Measurements from ENCODE around the gene PLXNA2. TPM values are rescaled to one million over a fixed set of nuclear protein-coding genes. Genes with fewer than 3 reads are reported as not detected.

PLXNA2 gene
- total RNA-seq, 3 donors from 2014 or later: 0.15 to 0.71 (median 0.35) TPM

GRCh38 chr1:208127792-208128529 lies 116.2 kb downstream of the PLXNA2 start:
- H3K4me1 Mint-ChIP-seq (ENCODE audit: low read depth): peaks cover 5% of the 10 kb centered on the region
- DNase-seq (no peak), ATAC-seq (no peak)
- H3K36me3 Mint-ChIP-seq (ENCODE audit: insufficient read depth): no peaks in the 10 kb centered on the region
- H3K9me3 Mint-ChIP-seq: no peaks in the 10 kb centered on the region
- no peak overlapping the region for H3K4me3 Mint-ChIP-seq
- H3K27me3 Mint-ChIP-seq (ENCODE audit: low read depth): peaks cover 16% of the 10 kb centered on the region

GRCh38 chr1:208127284-208127683 lies 116.9 kb downstream of the PLXNA2 start:
- ATAC-seq: no peak
- DNase-seq: no peak
- no peak overlapping the region for H3K4me3 Mint-ChIP-seq
- no peaks in the 10 kb centered on the region for H3K36me3 Mint-ChIP-seq (ENCODE audit: insufficient read depth)
- no peaks in the 10 kb centered on the region for H3K9me3 Mint-ChIP-seq
- peaks cover 5% of the 10 kb centered on the region for H3K4me1 Mint-ChIP-seq (ENCODE audit: low read depth)
- peaks cover 16% of the 10 kb centered on the region for H3K27me3 Mint-ChIP-seq (ENCODE audit: low read depth)

GRCh38 chr1:208126108-208126507 lies 118.1 kb downstream of the PLXNA2 start:
- H3K4me3 Mint-ChIP-seq: no peak overlapping the region
- DNase-seq: no peak
- no peaks in the 10 kb centered on the region for H3K9me3 Mint-ChIP-seq
- no peak for ATAC-seq
- no peaks in the 10 kb centered on the region for H3K4me1 Mint-ChIP-seq (ENCODE audit: low read depth)
- no peaks in the 10 kb centered on the region for H3K36me3 Mint-ChIP-seq (ENCODE audit: insufficient read depth)
- peaks cover 9% of the 10 kb centered on the region for H3K27me3 Mint-ChIP-seq (ENCODE audit: low read depth)

DNA sequence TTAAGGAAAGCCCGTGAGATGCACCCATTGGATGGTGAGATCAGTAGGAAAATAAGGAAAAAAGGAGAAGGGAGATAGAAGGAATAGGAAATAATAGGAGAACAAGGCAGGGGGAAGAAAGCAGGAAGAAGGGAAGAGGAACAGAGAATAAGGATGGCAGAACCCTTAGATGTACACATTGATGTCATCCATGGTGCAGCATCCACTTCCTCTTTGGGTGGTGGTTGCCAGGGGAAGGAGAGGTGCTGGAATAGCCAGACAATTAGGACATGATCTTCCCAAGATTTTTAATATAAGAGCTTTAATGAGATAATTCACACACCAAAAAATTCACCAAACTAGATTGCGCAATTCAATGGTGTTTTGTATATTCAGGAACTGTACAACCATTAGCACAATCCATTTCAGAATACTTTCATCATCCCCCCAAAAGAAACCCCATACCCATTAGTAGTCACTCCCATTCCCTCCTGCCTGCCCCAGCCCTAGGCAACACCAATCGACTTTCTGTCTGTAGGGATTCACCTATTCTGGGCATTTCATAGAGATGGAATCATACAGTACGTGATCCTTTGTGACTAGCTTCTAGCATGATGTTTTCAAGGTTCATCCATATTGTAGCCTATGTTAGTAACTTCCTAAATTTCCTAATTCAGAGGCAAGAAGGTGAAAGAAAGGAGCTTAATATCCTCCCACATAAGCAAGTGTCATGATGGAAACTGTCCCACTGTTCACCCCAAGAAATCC lies 121.4 kb downstream of the PLXNA2 start:
- Mint-ChIP-seq H3K9me3 (no peaks in the 10 kb centered on the region), H3K4me3 (no peak overlapping the region), H3K4me1 (ENCODE audit: low read depth) (no peaks in the 10 kb centered on the region), H3K36me3 (ENCODE audit: insufficient read depth) (no peaks in the 10 kb centered on the region), H3K27me3 (ENCODE audit: low read depth) (peaks cover 3% of the 10 kb centered on the region)
- no peak for ATAC-seq
- no peak for DNase-seq

- Mint-ChIP-seq H3K36me3 (ENCODE audit: insufficient read depth) (no peaks in the 10 kb centered on the region), H3K4me1 (ENCODE audit: low read depth) (no peaks in the 10 kb centered on the region), H3K4me3 (no peak overlapping the region)
These were observed 122.3 kb downstream of the PLXNA2 start for GRCh38 chr1:208121813-208122364.

DNA sequence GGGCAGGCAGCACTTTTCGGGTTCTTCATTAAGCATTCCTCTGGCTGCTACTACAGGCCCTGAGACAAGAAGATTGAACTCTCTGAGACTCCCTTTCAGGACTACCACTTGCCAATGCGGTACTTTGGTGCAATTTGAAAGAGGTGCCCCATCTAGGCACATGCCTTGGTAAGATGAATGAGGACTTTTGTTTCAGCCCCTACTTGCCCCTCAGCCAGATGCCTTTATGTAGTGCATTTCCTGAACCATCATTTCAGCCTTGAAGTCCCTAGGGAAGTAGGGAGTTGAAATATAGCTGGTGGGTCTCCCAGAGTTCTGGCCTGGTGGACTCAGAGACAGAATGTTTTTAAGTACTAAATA lies 123.8 kb downstream of the PLXNA2 start:
- no peak for ATAC-seq
- H3K9me3 Mint-ChIP-seq: no peaks in the 10 kb centered on the region
- DNase-seq: no peak
- peaks cover 3% of the 10 kb centered on the region for H3K27me3 Mint-ChIP-seq (ENCODE audit: low read depth)
- H3K36me3 Mint-ChIP-seq (ENCODE audit: insufficient read depth): no peaks in the 10 kb centered on the region
- no peaks in the 10 kb centered on the region for H3K4me1 Mint-ChIP-seq (ENCODE audit: low read depth)
- H3K4me3 Mint-ChIP-seq: no peak overlapping the region

More at GRCh38 chr1:208121813-208122364, 122.3 kb downstream of the PLXNA2 start:
- DNase-seq (no peak), ATAC-seq (no peak)
- Mint-ChIP-seq H3K27me3 (ENCODE audit: low read depth) (peaks cover 2% of the 10 kb centered on the region), H3K9me3 (no peaks in the 10 kb centered on the region)

GRCh38 chr1:208118841-208119606 lies 125.2 kb downstream of the PLXNA2 start:
- H3K27me3 Mint-ChIP-seq (ENCODE audit: low read depth): peaks cover 3% of the 10 kb centered on the region
- no peak overlapping the region for H3K4me3 Mint-ChIP-seq
- H3K36me3 Mint-ChIP-seq (ENCODE audit: insufficient read depth): no peaks in the 10 kb centered on the region
- ATAC-seq (no peak), DNase-seq (no peak)
- H3K9me3 Mint-ChIP-seq: no peaks in the 10 kb centered on the region
- H3K4me1 Mint-ChIP-seq (ENCODE audit: low read depth): no peaks in the 10 kb centered on the region

- DNase-seq (no peak), ATAC-seq (no peak)
- H3K27me3 Mint-ChIP-seq (ENCODE audit: low read depth): peaks cover 3% of the 10 kb centered on the region
- no peak overlapping the region for H3K4me3 Mint-ChIP-seq
- H3K4me1 Mint-ChIP-seq (ENCODE audit: low read depth): no peaks in the 10 kb centered on the region
- no peaks in the 10 kb centered on the region for H3K36me3 Mint-ChIP-seq (ENCODE audit: insufficient read depth)
- H3K9me3 Mint-ChIP-seq: no peaks in the 10 kb centered on the region
These were observed 125.9 kb downstream of the PLXNA2 start for GRCh38 chr1:208118306-208118705.

DNA sequence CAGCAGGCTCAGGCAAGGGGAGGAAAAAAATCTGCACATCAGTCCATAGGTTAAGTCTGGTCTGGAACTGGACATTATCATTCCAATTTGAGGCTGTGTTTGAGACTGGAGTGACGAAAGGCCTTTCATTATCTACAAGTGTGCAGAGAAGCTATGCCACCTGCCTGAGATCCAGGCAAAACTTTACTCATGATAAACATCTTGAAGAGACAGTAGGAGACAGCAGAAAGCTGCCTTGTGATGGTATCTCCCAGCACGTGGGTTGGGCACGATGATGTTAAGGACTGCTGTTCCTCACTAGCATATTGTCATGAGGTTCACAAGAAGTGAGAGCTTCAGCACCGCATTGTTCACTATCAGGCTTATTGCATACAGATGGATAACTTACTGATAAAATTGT lies 126.4 kb downstream of the PLXNA2 start:
- H3K9me3 Mint-ChIP-seq: no peaks in the 10 kb centered on the region
- H3K4me1 Mint-ChIP-seq (ENCODE audit: low read depth): no peaks in the 10 kb centered on the region
- H3K27me3 Mint-ChIP-seq (ENCODE audit: low read depth): peaks cover 3% of the 10 kb centered on the region
- H3K4me3 Mint-ChIP-seq: no peak overlapping the region
- ATAC-seq: no peak
- no peaks in the 10 kb centered on the region for H3K36me3 Mint-ChIP-seq (ENCODE audit: insufficient read depth)
- no peak for DNase-seq

- H3K4me3 Mint-ChIP-seq: no peak overlapping the region
- no peaks in the 10 kb centered on the region for H3K36me3 Mint-ChIP-seq (ENCODE audit: insufficient read depth)
- H3K4me1 Mint-ChIP-seq (ENCODE audit: low read depth): no peaks in the 10 kb centered on the region
- H3K9me3 Mint-ChIP-seq: no peaks in the 10 kb centered on the region
- no peak for ATAC-seq
- DNase-seq: no peak
- H3K27me3 Mint-ChIP-seq (ENCODE audit: low read depth): peaks cover 3% of the 10 kb centered on the region
These were observed 126.8 kb downstream of the PLXNA2 start for GRCh38 chr1:208117409-208117808.

- ATAC-seq (no peak), DNase-seq (no peak)
- Mint-ChIP-seq H3K4me1 (ENCODE audit: low read depth) (no peaks in the 10 kb centered on the region), H3K4me3 (no peak overlapping the region), H3K36me3 (ENCODE audit: insufficient read depth) (no peaks in the 10 kb centered on the region), H3K9me3 (no peaks in the 10 kb centered on the region), H3K27me3 (ENCODE audit: low read depth) (peaks cover 3% of the 10 kb centered on the region)
These were observed 128.1 kb downstream of the PLXNA2 start for GRCh38 chr1:208115924-208116640.

- H3K36me3 Mint-ChIP-seq (ENCODE audit: insufficient read depth): no peaks in the 10 kb centered on the region
- no peak for ATAC-seq
- H3K4me3 Mint-ChIP-seq: no peak overlapping the region
- H3K4me1 Mint-ChIP-seq (ENCODE audit: low read depth): no peaks in the 10 kb centered on the region
- H3K9me3 Mint-ChIP-seq: no peaks in the 10 kb centered on the region
- H3K27me3 Mint-ChIP-seq (ENCODE audit: low read depth): peaks cover 3% of the 10 kb centered on the region
- DNase-seq: no peak
These were observed 131.2 kb downstream of the PLXNA2 start for GRCh38 chr1:208113011-208113410.

GRCh38 chr1:208112401-208112800 lies 131.8 kb downstream of the PLXNA2 start:
- H3K4me3 Mint-ChIP-seq: no peak overlapping the region
- no peaks in the 10 kb centered on the region for H3K4me1 Mint-ChIP-seq (ENCODE audit: low read depth)
- peaks cover 3% of the 10 kb centered on the region for H3K27me3 Mint-ChIP-seq (ENCODE audit: low read depth)
- no peak for DNase-seq
- H3K9me3 Mint-ChIP-seq: no peaks in the 10 kb centered on the region
- no peaks in the 10 kb centered on the region for H3K36me3 Mint-ChIP-seq (ENCODE audit: insufficient read depth)
- no peak for ATAC-seq

DNA sequence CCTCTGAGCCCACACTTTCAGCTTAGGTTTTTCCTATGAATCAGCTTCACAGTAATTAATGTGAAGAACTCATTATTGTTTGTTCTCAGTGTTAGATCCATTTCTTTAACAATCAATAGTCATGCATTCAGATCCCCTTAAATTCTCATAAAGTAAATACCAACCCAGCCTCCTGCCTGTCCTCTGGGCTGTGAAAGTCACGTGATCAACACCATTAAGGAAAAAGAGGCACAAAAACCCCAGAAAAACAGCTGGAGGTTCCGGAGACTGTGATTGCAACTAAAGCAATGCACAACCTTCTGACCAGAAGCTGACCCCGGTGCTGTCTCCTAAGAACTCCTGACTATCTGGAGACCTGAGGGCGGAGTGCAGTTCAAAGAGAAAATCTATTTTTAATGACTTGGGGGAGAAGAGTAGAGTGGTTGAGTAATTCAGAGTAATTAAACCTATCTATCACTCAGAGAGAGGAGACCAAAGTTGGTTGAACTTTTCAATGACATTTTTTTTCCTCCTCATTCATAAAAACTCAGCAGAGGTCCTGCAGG lies 132.5 kb downstream of the PLXNA2 start:
- no peaks in the 10 kb centered on the region for H3K9me3 Mint-ChIP-seq
- H3K36me3 Mint-ChIP-seq (ENCODE audit: insufficient read depth): no peaks in the 10 kb centered on the region
- DNase-seq (no peak), ATAC-seq (no peak)
- no peaks in the 10 kb centered on the region for H3K4me1 Mint-ChIP-seq (ENCODE audit: low read depth)
- no peak overlapping the region for H3K4me3 Mint-ChIP-seq
- no peaks in the 10 kb centered on the region for H3K27me3 Mint-ChIP-seq (ENCODE audit: low read depth)
